Lower leg skin (tissue), 3 donors: ENCODE results near the gene NAALADL1.

Experiments
- POLR2A ChIP-seq, 2 donors: fragments of 450-650 bp; IDR thresholded peaks; one replicate each; pipeline ENCODE4 v1.6.1; 2016 to 2017; ENCODE audit warnings: antibody characterized with exemption in 2 of 2, mild to moderate bottlenecking in 1 of 2, moderate library complexity in 1 of 2
- TF ChIP-seq, protein P1 (sequence below), 3 donors: fragments of 450-650 bp; IDR thresholded peaks; one replicate each; pipeline ENCODE4 v1.5.1; 2016; ENCODE audit warnings: antibody characterized with exemption in 3 of 3, mild to moderate bottlenecking in 3 of 3, moderate library complexity in 2 of 3

DNA sequence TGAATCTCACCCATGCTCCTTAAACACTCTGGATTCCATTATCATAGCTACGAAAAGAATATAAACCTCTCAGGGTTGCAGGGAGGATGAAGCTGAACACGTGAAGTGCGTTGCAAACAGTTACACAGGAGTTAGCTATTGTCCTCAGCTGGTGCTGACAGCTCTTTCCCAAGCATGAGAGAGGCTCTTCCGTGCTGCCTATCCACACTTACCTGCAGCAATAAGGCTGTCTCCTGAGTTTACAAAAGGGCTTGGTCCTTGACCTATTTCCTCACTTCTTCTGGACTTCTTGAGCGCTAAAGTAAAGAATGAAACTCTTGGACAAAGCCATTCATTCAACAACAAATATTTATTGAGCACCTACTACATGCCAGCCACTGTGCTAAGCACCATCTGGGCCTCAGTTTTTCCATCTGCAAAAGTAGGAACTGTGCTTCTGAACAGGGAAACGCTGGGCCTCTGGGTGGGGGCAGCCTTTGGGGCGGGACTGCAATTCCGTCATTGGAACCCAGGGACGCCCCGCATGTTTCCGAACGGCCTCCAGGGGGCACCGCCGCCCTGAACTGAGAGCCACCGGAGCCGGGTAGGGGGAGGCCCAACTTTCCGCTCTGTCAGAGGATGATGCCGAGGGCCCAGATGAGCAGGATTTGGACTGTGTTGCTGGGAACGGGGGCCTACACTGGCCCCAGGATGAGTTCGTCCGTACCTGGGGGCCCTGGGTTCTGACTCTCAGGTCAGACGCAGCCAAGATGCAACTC lies 45.0 kb downstream of the NAALADL1 start:
- no peak for TF ChIP-seq POLR2A (IDR thresholded peaks at IDR 0.05)
- TF ChIP-seq, protein P1, sequence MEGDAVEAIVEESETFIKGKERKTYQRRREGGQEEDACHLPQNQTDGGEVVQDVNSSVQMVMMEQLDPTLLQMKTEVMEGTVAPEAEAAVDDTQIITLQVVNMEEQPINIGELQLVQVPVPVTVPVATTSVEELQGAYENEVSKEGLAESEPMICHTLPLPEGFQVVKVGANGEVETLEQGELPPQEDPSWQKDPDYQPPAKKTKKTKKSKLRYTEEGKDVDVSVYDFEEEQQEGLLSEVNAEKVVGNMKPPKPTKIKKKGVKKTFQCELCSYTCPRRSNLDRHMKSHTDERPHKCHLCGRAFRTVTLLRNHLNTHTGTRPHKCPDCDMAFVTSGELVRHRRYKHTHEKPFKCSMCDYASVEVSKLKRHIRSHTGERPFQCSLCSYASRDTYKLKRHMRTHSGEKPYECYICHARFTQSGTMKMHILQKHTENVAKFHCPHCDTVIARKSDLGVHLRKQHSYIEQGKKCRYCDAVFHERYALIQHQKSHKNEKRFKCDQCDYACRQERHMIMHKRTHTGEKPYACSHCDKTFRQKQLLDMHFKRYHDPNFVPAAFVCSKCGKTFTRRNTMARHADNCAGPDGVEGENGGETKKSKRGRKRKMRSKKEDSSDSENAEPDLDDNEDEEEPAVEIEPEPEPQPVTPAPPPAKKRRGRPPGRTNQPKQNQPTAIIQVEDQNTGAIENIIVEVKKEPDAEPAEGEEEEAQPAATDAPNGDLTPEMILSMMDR (IDR thresholded peaks at IDR 0.05): no peak
